ACHN (cell line): ENCODE measurements around the gene PIK3CA.

ENCODE experiments used
- DNase-seq: peaks from one replicate; pipeline ENCODE4 v3.0.0-alpha.2; 2015
- in situ Hi-C: cut with HindIII; loops from 2 replicates; pipeline ENCODE4 v1.10.0; 2017; ENCODE audit warnings: low sequenced_read_pairs, low pct_ligation_motif_present, low pct_unique_long_range_greater_than_20kb

PIK3CA gene

DNA sequence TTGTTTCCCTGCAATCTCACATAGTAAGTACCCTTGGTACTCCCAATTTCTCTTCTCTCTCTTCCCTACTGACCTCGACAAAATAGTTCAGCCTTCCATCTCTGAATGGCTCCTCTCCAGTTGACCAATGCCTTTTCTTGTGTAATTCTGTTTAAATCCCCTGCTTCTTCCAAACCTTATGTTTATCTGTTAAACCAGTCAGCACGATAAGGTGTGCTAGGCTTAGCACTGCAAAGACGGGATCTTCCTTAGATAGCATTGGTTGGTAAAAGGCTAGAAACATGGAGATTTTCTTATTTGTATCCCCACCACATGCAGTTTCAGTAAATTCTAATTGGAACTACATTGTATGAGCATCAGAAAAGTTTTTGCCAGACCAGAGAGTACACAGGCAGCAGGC, 128.6 kb downstream of the PIK3CA start:
- no peak for DNase-seq
- in situ Hi-C loops, result no loop called here

DNA sequence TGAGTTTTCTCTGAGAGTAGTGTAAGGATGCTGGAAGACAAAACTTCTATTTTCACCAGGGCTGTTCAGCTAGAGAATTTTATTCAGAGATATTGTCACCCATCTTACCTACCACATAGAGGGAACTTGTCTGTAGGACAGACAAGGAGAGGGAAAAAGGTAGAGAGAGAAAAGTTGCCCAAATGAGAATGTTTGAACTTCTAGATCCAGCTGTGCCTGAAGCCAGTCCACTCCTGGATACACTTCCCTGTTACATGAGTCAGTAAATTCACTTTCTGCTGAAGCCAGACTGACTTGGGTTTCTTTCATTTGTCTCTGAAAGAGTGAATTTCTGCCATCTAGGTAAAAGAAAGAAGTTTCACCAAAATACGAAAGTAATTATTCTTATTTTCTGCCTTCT, 130.0 kb downstream of the PIK3CA start:
- DNase-seq, result no peak
- in situ Hi-C loops, result no loop called here

DNA sequence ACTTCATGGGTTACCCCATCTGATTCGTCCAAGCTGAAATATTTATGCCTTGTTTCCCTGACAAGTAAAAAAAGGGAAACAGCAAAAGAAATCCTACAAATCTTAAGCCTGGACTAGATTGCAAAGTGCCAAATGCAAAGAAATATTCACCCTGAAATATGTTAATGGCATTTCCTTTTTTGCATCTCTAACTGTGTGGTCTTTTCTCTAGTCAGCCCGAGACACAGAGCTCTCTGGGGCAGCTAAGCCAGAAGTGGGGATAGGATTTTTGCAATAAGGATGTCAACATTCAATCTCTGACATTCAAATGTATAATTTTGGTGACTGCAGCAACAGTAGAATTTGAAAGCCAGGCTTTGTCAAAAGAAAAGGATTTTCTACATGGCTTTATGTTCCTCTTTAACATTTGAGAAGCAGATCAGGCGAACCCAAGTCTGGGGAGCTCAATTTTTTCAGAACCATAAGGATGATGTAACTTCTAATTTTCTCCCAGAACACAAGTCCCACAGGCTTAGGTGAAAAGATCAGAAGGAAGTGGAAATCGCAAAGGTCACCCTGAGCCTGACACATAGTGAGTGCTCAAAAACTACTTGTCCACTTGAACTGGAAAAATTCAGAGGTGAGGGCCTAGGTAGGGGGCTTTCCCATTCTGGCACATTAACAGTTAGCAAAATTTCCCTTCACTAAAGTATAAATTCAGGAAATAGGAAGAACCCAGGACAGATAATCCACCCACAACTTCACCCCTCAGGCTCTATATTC, 131.0 kb downstream of the PIK3CA start:
- in situ Hi-C loops, result no loop called here
- no peak for DNase-seq

DNA sequence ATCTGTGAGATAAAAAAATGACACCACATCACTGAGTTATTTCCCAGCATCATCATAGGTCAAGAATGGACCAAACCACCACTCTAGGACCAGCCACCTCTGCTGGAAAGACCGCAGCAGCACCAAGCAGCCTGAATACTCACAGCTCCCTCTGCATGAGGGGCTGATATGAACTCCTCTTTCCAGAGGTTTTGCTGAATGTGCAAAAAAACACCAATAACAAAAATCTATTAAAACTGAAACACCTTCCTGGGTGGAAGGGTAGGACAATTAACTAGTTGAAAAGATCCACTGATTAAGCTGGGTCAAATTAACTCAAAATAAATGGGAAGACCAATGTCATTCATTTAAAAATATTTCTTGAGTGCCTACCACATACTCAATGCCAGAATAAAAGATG, 131.7 kb downstream of the PIK3CA start:
- no peak for DNase-seq
- in situ Hi-C loops, result no loop called here

DNA sequence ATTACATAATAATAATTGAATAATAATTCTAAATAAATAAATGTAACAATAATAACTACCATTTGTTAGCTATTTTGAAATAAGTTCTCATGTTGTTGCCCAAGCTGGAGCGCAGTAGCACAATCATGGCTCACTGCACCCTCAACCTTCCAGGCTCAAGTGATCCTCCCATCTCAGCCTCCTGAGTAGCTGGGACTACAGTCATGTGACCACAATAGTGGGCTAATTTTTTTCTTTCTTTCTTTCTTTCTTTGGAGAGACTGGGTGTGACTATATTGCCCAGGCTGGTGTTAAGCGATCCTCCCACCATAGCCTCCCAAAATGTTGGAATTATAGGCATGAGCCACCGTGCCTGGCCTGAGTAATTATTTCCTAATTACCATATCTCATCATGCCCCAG, 133.7 kb downstream of the PIK3CA start:
- DNase-seq, result no peak
- in situ Hi-C loops, result no loop called here

DNA sequence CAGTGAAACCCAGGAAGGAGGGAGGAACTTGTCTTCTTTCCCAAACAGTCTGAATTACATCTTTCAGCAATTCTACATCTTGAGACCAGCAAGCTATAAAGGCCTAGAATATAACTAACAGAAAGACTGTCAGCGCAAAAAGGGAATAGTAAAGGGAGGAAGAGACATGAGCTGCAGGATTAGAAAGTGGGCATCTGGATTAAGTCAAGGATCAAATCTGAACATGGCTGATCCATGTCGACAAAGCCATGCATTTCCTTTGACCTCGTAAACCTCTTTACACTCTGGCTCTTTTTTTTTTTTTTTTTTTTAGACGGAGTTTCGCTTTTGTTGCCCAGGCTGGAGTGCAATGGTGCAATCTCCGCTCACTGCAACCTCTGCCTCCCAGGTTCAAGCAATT, 138.2 kb downstream of the PIK3CA start:
- in situ Hi-C loops, result no loop called here
- DNase-seq, result no peak

DNA sequence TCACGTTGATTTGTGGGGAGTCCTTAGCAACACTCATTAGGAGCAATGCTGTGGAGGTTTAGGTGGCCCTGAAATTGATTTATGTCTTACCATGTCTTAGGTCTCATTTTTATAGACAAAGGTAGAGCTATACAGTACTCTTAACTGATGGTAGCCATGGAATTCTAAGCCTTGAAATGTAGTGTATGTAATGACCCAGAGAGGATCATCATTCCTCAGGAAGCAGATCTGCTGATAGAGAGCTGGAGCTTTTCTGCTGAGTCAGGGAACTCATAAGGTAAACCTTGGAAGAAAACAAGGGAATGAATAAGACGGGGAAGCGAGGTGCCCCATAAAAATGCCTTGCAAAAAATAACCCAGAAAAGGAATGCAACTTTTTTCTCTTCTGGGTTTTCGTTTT, 140.7 kb downstream of the PIK3CA start:
- DNase-seq, result no peak
- in situ Hi-C loops, result no loop called here

DNA sequence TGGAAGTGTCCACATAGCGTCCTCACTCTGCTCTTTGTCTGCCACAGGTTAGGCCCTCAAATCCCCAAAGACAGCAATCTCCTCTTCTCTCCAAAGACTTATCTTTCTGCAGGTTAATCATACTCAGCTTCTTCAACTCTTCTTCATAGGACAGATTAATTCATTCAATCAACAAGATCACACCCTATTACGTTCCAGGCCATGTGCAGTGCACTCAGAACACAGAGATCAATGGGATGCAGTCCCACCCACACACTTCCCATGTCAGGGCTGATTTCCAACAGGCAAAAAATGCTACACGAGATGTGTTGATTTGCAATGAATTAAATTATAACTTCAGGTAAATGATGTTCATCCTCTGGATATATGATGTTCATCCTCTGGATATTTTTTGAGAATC, 141.1 kb downstream of the PIK3CA start:
- in situ Hi-C loops, result no loop called here
- no peak for DNase-seq
